GM20431 (cell line): ENCODE results near the gene ADGRA1.
"Not testable (repeated sequence)": the region's sequence is repeated elsewhere in the genome, so short reads cannot be mapped to it uniquely, and the experiment has no call there.

ENCODE experiments used
- in situ Hi-C: fragments of 300-500 bp; cut with MseI, MboI; formaldehyde crosslinking; loops from one replicate; pipeline ENCODE4 v1.15.0; 2020; ENCODE audit warnings: low sequenced_read_pairs; ENCODE audit not compliant: unreplicated experiment

Gene ADGRA1

DNA sequence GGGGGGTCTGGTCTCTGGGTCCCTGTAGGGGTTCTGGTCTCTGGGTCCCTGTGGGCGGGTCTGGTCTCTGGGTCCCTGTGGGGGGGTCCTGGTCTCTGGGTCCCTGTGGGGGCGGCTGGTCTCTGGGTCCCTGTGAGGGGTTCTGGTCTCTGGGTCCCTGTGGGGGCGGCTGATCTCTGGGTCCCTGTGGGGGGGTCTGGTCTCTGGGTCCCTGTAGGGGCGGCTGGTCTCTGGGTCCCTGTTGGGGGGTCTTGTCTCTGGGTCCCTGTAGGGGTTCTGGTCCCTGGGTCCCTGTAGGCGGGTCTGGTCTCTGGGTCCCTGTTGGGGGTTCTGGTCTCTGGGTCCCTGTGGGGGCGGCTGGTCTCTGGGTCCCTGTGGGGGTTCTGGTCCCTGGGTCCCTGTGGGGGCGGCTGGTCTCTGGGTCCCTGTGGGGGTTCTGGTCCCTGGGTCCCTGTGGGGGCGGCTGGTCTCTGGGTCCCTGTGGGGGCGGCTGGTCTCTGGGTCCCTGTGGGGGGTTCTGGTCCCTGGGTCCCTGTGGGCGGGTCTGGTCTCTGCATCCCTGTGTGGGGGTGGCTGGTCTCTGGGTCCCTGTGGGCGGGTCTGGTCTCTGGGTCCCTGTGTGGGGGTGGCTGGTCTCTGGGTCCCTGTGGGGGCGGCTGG is 49.9 kb downstream of the ADGRA1 start:
- in situ Hi-C loops: not testable (repeated sequence)

DNA sequence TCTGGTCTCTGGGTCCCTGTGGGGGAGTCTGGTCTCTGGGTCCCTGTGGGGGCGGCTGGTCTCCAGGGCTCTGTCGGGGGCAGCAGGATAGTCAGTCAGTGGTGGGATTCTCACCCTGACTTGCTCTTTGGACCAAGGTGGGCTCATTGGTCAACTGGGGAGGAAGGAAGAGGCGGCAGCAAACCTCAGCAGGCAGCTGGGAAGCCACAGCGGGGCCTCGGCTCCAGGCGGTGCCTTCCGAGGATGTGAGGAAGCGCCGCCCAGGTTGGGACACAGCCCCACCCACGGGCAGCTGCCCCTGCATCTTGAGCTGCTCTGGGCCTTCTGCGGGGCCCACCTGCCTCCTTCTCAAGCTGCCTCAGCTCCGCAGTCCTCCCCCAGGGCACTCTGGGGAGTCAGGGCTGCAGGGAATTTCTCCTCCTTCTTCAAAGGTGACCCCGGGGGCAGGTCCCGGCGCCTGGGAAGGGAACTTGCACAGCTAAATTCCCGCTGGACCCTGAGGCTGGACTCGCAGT is 51.9 kb downstream of the ADGRA1 start:
- in situ Hi-C loops: no loop called here

DNA sequence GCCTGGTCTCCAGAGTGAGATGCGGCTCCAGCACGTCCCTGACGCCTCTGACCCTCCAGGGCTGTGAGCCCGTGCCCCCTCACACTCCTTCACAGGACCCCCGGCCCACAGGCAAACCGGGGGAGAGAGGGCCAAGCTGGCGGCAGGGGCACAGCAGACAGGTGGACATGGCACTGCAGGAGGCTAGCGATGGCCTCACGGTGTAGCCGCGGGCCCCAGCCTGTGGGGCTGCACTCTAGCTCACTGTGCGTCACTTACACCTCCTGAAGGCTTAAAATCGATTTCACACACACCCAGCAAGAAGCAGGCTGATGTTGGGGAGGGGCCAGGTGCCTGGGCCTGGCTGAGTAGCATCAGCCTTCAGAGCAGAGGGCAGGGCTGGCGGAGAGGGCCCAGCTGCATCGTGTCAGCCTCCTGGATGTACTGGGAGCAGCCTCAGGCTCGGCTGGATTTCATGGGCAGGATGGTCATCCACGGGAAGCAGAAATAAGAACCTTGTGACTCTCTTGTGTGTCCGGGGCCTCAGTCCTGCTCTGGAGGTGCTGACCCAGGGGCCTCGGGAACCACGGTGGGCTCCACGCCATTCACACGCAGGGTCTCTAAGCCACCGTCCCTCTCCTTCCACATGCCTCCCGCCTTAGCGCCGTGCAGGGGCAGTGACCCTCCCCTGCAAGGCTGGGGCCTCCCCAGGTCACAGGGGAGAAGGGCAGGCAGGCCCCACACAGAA is 52.9 kb downstream of the ADGRA1 start:
- in situ Hi-C loops: no loop called here

DNA sequence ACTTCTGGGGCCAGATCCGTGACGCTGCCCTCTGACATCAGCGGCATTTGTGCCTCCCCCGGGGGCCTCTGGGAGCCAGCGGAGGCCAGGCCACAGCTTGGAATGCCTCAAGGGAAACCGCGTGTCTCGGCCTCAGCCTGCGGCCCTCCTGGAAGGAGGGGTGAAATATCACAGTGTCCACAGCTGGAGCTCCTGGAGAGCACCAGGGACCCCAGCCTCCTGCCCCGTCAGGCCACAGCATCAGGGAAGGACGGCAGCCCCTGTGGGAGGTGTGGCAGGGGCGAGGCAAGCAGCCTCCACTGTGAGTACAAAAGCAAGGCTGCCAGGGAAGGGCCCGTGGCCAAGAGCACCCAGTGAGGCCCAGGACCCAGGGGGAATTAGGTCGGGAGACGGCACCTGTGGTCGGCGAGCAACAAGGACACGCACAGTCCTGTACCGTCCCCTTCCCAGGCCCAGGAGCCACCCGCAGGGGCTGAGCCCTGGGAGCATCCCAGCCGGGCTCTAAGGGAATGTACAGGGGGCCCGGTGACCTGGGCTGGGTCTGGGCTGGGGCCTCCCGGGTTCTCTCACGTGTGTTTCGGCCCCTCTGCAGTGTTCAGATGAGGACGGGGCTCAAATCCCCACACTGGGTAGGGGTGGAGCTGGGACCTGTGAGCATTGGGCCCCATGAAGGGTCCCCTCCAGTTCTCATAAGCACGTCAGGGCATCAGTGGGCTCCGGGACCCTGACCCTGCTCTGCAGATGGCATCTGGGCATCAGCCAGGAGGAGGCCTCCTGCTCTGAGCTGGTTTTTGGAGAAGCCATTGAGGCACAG is 53.6 kb downstream of the ADGRA1 start:
- in situ Hi-C loops: no loop called here

DNA sequence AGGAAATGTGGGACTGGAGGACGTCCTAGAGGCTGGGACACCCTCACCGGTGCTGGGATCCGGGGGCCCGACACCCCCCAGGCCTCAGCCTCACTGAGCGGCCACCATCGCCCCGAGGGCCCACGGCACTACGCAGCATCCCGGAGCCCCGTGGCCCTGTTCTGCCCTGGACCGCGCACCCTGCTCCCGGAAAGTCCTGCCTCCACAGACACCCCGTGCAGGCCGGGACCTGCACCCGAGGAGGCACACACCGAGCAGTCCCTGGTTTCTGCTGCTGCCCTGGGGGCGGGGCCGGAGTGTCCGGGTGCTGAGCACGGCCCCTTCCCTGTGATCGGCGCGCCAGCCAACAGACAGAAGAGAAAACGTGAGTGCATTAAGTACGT is 54.2 kb downstream of the ADGRA1 start:
- in situ Hi-C loops: no loop called here

DNA sequence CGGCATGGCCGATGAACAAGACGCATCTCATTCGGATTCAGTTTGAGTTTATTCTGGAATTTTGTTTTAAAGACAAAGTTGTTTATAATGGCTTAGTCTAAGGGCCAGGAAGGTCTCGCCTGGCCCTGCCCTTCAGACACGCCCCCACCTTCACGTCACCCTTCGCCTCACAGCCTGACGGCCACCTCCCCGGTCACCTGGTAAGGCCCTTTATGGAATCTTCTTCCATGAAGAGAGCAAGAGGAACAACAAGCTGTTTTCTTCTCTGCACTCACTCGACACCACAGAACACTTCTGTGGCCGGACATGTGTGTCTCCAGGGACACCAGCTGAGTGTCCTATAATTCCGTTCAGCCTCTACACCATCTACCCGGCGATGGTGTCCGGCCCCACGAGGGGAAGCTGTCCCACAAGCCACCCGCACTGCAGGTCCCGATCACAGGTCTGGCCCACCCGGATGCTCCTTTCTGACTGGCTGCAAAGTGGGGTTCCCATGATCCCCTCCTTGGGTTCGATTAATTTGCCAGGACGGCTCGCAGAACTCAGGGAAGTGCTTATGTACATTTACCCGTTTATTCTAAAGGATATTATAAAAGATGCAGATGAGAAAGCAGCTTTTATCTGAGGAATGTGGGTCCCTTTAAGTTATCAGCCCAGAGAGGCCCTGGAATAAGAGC is 54.9 kb downstream of the ADGRA1 start:
- in situ Hi-C loops: no loop called here

DNA sequence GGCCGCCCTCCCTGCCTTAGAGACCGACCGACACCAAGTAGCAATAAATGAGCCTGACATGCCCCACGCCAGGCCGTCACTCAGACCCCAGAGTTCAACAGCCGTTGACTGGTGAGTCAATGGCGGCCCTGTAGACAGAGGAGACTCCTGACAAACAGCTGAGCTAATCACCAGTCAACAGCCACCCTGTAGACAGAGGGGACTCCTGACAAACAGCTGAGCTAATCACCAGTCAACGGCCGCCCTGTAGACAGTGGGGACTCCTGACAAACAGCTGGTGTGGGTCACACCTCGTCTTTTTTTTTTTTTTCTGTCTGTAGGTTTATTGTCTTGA is 55.4 kb downstream of the ADGRA1 start:
- in situ Hi-C loops: no loop called here

DNA sequence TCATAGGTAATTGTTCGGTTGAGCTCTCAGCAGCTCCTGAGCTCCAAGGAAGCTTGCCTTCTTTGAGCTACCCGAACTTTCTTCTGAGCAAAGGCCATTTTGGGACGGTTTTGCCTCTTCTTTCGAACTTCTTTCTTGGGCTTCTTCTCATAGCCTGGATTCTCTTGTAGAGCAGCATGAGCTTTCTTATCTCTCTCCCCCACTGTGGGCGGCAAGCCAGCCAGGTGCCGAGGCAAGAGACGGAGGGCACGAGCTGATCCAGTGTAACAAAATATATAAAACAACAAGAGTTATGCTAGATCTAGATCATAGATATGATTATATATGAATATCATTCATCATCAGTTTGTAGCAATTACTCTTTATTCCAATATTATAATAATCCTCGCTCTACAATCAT is 55.8 kb downstream of the ADGRA1 start:
- in situ Hi-C loops: no loop called here

DNA sequence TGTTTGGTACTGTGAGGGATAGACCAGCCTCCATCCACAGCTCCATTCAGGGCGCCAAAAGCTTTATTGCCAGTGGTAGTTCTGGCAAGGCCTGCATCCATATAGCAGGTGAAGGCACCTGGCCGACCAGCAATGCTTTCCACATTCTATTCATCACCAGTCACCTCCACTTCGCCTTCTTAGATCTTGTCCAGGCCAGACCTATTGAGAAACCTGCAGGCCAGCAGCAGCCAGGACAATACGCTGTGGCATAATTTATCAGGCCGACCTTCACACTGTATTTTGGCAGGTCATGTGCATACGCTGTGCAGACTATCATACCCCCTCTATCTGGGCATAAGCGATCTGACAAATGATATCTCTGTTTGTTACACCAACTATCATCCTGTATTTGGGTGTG is 57.0 kb downstream of the ADGRA1 start:
- in situ Hi-C loops: no loop called here

DNA sequence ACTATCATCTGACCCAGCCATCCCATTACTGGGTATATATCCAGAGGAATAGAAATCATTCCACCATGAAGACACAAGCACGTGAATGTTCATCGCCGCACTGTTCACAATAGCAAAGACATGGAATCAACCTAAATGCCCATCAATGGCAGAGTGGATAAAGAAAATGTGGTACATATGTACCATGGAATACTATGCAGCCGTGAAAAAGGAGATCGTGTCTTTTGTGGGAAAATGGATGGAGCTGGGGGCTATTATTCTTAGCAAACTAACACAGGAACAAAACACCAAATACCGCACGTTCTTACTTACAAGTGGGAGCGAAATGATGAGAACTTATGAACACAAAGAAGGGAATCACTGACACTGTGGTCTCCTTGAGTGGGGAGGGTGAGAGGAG is 62.5 kb downstream of the ADGRA1 start:
- in situ Hi-C loops: no loop called here

DNA sequence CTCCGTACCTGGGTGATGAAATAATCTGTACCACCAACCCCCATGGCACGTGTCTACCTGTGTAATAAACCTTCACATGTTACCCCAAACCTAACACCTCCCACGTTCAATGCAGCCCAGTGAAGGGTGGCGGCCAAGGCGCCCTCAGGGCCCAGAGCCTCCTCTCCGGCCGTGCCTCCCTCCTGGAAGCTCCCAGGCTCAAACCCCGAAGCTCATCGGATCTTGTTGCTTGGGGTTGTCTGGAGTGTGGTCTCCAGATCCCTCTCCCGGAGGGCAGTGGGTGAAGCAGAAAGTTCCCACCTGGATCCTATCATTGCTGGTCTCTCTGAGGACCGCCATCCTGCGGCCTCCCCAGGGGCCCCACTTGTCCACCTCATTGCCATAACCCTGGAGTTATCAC is 62.9 kb downstream of the ADGRA1 start:
- in situ Hi-C loops: no loop called here

DNA sequence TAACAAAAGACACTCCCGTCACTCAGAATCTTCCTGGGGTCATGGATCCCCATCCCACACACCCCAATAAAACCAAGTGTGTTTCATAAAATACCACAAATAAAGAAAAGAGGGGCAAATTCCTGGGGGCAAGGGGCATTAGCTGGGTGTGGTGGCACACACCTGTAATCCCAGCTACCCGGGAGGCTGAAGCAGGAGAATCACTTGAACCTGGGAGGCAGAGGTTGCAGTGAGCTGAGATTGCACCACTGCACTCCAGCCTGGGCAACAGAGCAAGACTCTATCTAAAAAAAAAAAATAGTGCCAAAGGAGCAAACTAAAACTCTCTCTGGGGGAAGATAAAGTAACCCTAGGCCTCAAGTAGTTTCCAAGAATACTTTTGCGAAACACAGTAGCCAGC is 63.3 kb downstream of the ADGRA1 start:
- in situ Hi-C loops: not testable (repeated sequence)

DNA sequence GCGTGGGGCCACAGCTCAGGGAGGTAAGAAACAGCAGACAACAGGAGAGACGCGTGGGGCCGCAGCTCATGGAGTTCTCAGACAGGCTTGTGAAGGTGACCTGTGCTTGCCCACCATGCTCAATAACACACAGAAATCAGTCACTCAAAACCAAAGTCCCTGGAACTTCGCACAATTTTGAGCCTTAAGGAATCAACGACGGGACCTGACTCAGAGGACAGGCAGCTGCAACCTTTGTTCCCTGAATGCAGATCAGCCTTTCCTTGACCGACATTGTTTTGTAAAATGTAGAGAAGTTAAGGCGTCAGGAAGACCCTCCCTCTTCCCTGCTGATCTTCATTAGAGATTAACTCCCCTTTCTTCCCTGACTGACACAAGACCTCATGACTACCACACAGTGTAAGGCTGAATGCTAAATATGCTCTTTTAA is 63.8 kb downstream of the ADGRA1 start:
- in situ Hi-C loops: no loop called here

DNA sequence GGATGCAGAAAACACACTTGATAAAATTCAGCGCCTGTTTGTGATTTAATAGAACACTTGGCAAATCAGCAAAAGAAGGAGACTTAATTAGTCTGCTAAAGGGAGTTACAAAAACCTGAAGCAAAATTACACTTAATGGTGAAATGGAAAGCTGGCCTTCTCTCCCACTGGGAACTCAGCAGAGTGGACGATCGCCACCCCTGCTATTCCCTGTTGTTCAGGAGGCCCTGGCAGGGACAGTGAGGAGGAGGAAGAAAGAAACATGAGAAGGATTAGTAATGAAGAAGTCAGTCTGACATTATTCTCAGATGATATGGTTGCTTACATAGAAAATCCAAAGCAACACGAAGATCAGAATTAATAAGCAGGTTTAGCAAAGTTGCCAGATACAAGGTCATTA is 66.7 kb downstream of the ADGRA1 start:
- in situ Hi-C loops: no loop called here

DNA sequence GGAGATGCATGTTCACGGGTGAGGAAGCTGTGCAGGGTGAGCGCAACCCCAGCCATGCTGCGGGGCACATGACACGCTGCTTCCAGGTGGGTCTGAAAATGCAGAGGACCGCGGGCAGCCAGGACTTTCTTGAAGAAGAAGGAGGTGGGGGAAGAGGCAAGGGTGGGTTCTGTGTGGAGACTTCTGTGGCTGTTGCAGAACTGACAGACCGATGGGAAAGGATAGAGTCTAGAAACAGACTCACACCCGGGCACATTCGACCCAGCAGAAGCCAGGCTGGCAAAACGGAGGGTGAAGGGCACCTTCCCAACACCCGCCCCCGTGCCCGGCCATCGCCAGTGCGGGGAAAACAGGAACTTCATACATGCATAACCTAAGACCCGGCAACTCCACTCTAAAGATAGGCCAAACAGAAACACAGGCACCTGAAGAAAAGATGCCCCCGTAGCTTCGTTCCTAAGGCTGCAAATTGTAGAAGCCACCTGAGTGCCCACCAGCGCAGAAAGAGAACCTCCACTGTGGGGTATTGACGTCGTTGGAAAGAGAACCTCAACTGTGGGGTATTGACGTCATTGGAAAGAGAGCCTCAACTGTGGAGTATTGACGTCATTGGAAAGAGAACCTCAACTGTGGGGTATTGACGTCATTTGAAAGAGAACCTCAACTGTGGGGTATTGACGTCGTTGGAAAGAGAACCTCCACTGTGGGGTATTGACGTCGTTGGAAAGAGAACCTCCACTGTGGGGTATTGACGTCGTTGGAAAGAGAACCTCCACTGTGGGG is 67.5 kb downstream of the ADGRA1 start:
- in situ Hi-C loops: no loop called here

DNA sequence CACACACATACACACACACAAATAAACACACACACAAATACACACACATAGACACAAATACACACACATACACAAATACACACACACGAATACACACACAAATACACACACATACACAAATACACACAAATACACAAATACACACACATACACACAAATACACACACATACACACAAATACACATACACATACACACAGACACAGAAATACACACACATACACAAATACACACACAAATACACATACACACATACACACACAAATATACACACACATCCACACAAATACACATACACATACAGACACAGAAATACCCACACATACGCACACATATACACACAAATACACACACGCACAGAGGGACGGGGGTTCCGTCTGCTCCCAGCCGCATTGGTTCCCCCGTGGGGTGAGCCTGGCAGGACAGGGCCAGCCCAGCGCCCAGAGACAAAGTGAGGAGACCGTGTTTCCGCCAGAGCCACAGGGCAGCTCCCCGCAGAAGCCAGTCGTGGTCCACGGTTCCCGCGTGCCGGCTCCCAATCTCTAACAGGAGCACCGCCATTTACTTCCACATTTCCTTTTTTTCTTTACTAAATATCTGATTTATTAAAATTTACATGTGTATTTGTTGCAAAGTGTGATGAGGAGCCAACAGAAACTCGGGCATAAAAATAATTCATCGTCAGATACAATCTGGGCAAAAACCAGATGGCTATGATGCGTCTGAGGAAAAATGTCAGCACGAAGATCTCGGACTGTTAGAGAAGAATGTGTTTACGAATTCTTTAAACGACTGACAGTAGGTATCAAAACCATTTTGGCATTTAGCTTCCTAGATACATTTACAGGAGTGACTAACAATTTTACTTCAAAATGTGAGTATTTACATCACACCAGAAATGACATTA is 69.2 kb downstream of the ADGRA1 start:
- in situ Hi-C loops: no loop called here

DNA sequence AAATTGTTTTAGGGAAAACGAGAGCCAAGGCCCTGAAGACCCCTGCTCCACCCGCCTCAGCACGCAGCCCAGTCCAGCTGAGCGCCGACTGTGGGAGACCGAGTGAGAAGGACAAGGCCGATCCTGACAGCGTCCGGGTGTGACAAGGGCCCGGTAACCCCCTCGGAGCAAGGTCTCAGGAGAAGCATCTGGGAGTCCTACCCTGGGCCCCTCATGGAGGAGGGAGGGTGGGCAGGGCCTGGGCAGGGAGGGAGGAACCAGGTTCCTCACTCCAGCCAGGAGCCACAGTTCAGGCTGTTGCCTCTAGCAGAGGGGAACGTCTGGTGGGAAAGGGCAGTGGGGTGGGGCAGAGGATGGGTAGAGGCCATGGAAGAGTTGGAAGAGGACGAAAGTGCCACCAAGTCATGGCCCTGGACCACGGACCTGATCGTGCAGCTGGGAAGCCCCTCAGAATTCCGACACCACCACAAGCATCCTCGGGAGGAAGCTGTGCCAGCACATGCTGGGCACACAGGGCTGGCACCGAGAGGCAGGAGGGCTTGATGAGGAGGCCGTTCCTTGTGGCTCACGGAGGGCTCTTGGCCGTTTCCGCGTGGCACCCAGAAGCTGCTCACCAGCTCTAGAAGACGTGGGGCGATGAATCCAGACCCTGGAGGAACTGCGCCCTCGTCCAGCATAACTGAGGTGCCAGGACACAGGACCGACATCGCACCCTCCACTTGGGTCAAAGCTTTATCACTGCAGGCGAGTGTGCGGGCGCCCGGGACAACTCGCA is 70.1 kb downstream of the ADGRA1 start:
- in situ Hi-C loops: no loop called here

DNA sequence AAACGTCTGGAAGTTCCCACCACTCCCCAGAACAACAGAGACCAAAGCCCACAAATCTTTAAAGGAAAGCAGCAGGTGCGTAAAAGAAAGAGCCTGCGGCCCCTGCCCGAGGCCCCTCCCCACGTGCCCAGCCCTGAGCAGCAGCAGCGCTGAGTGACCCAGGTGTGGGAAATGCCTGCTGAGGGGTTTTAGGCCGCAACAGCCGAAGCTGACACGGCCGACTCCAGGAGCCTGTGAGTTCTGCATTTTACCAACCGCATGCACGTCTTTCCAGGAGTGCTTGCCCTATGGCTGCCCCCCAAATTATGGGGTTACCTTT is 70.7 kb downstream of the ADGRA1 start:
- in situ Hi-C loops: no loop called here
